HepG2 (cell line): ENCODE data around the gene OR8B2. TPM values are rescaled to one million over a fixed set of nuclear protein-coding genes. Genes with fewer than 3 reads are reported as not detected.

Experiments used
- ATAC-seq: fragments of 200-7000 bp; cut with Tn5 transposase; 3 replicates; pipeline ENCODE4 v1.9.1; 2020; ENCODE audit warnings: mild to moderate bottlenecking, moderate library complexity
- BruUV-seq: library from RNA; stranded (reverse); fragments of 400-500 nt; replicated peaks from 2 replicates; lab custom pipeline; 2021; lab: Mats Ljungman, UMichigan
- CTCF ChIA-PET: fragments of 300-600 bp; formaldehyde crosslinking; extraction: SDS; loops from one replicate; lab custom pipeline; 2021; ENCODE audit warnings: low total read pairs, inconsistent platforms, low intra/inter-chr PET ratio; lab: Yijun Ruan, JAX
- POLR2A ChIA-PET: fragments of 350-600 bp; sonication (Branson Sonifier 250); formaldehyde crosslinking; loops from one replicate; lab custom pipeline; 2020; ENCODE audit warnings: antibody characterized with exemption, inconsistent platforms; lab: Yijun Ruan, JAX
- DNase-seq: peaks from one replicate; pipeline ENCODE4 v3.0.0-alpha.2; 2015; ENCODE audit warnings: low spot score
- FAIRE-seq: peaks from 3 replicates; lab custom pipeline; 2011; peaks lifted over from hg19 to GRCh38; lab: Jason Lieb, UNC
- H2AFZ ChIP-seq: one replicate; pipeline ENCODE4 v1.6.1; 2011; ENCODE audit warnings: low read length, inconsistent platforms
- H3K27ac ChIP-seq: fragments of 300-600 bp; 3 replicates; pipeline ENCODE4 v1.8.0; 2011; ENCODE audit warnings: mixed run types, mild to moderate bottlenecking, mixed read lengths, low read length, inconsistent platforms; ENCODE audit not compliant: insufficient read depth; ENCODE audit errors: extremely low read length
- H3K27me3 ChIP-seq, 2 experiments: fragments of 200-600 bp in 1 of 2; 2 replicates in 1 of 2; 3 replicates in 1 of 2; pipeline versions ENCODE4 v1.6.0 to v1.8.0; 2011; ENCODE audit warnings: low read length in 2 of 2, mild to moderate bottlenecking in 2 of 2, moderate library complexity in 2 of 2, inconsistent platforms in 1 of 2; ENCODE audit not compliant: insufficient read depth in 2 of 2, control insufficient read depth in 1 of 2
- H3K36me3 ChIP-seq, 2 experiments: fragments of 200-600 bp in 1 of 2; replicated peaks in 1 of 2; 2 replicates in 1 of 2; 3 replicates in 1 of 2; pipeline versions ENCODE4 v1.5.1 to v1.8.0; 2011; ENCODE audit warnings: low read length in 2 of 2, inconsistent platforms in 1 of 2; ENCODE audit not compliant: insufficient read depth in 2 of 2, control insufficient read depth in 1 of 2
- H3K4me1 ChIP-seq: 2 replicates; pipeline ENCODE4 v1.5.1; 2012; ENCODE audit warnings: low read length, inconsistent platforms; ENCODE audit not compliant: insufficient read depth
- H3K4me2 ChIP-seq: 2 replicates; pipeline ENCODE4 v1.6.0; 2011; ENCODE audit warnings: low read depth, low read length, inconsistent platforms
- H3K4me3 ChIP-seq, 3 experiments: fragments of 200-600 bp in 1 of 3; sonication (generic), shearing (Covaris generic) in 1 of 3; replicated peaks in 1 of 3; 2 replicates each; pipeline ENCODE4 v1.5.1; 2011 to 2016; ENCODE audit warnings: low read length in 3 of 3, inconsistent platforms in 2 of 3, low read depth in 2 of 3, mild to moderate bottlenecking in 2 of 3, control low read depth in 1 of 3, mixed read lengths in 1 of 3; ENCODE audit not compliant: insufficient read depth in 1 of 3
- H3K79me2 ChIP-seq: one replicate; pipeline ENCODE4 v1.6.1; 2011; ENCODE audit warnings: low read length, inconsistent platforms; ENCODE audit not compliant: insufficient read depth
- H3K9ac ChIP-seq: 2 replicates; pipeline ENCODE4 v1.6.0; 2011; ENCODE audit warnings: mild to moderate bottlenecking, low read depth, low read length, inconsistent platforms; ENCODE audit not compliant: insufficient read depth
- H3K9me3 ChIP-seq: 2 replicates; pipeline ENCODE4 v1.5.1; 2012; ENCODE audit warnings: mild to moderate bottlenecking, low read length
- H4K20me1 ChIP-seq: 2 replicates; pipeline ENCODE4 v1.6.0; 2011; ENCODE audit warnings: inconsistent platforms, mild to moderate bottlenecking, low read length, moderate library complexity; ENCODE audit not compliant: insufficient read depth
- IRX3 ChIP-seq: sonication (generic); formaldehyde crosslinking; IDR thresholded peaks from 2 replicates; pipeline ENCODE4 v1.8.1; 2023; ENCODE audit warnings: mild to moderate bottlenecking, low read depth, missing genetic modification reagents, borderline replicate concordance
- NR0B2 ChIP-seq: sonication (generic); formaldehyde crosslinking; IDR thresholded peaks from 2 replicates; pipeline ENCODE4 v1.4.0; 2020; ENCODE audit warnings: mild to moderate bottlenecking, missing genetic modification reagents
- YEATS4 ChIP-seq: sonication (generic); formaldehyde crosslinking; IDR thresholded peaks from 2 replicates; pipeline ENCODE4 v1.4.0; 2020; ENCODE audit warnings: missing genetic modification reagents, borderline replicate concordance
- ZMYM4 ChIP-seq: sonication (generic); formaldehyde crosslinking; IDR thresholded peaks from 2 replicates; pipeline ENCODE4 v1.8.1; 2023; ENCODE audit warnings: mild to moderate bottlenecking, missing genetic modification reagents
- ZNF589 ChIP-seq: sonication (generic); formaldehyde crosslinking; conservative IDR thresholded peaks from 2 replicates; pipeline ENCODE4 v1.8.0; 2022; ENCODE audit warnings: mild to moderate bottlenecking, moderate library complexity, missing genetic modification reagents
- ZNF737 ChIP-seq: sonication (generic); formaldehyde crosslinking; IDR thresholded peaks from 2 replicates; pipeline ENCODE4 v1.5.0; 2020; ENCODE audit warnings: missing genetic modification reagents, mild to moderate bottlenecking, borderline replicate concordance
- ZNF800 ChIP-seq: sonication (generic); formaldehyde crosslinking; IDR thresholded peaks from 2 replicates; pipeline ENCODE4 v1.4.0; 2020; ENCODE audit warnings: missing genetic modification reagents
- WGBS: methylation state at CpG from one replicate; pipeline ENCODE4 v1.1.6; 2017; ENCODE audit warnings: low lambda C conversion rate; 5-methylcytosine and 5-hydroxymethylcytosine counted together
- in situ Hi-C: cut with HindIII; loops from 2 replicates; pipeline ENCODE4 v1.10.0; 2017; ENCODE audit warnings: low pct_unique_long_range_greater_than_20kb; ENCODE audit not compliant: extremely low pct_ligation_motif_present
- intact Hi-C: fragments of 100-400 bp; cut with micrococcal nuclease; formaldehyde crosslinking; loops from one replicate; pipeline ENCODE4 v1.10.0; 2022; ENCODE audit not compliant: unreplicated experiment
- polyA plus RNA-seq, 8 experiments: library from polyadenylated mRNA; depleted of rRNA in 3 of 8; stranded (reverse) in 7 of 8; unstranded in 1 of 8; fragments of >200 nt; fragmentation: Illumina TruSeq in 4 of 8; extraction: Trizol in 4 of 8; gene quantifications; 2 replicates each; pipeline versions ENCODE4 v1.2.1 to v1.2.3, GENCODE V29; 2011 to 2016; ENCODE audit warnings: low read depth in 4 of 8, missing spikeins in 1 of 8, mixed read lengths in 1 of 8; ENCODE audit not compliant: insufficient read depth in 1 of 8
- total RNA-seq, 5 experiments: library from RNA; depleted of rRNA; stranded (reverse); fragments of >200 nt; fragmentation: Illumina TruSeq; extraction: Trizol; gene quantifications; 2 replicates each; pipeline ENCODE4 v1.2.3, GENCODE V29; 2016; ENCODE audit warnings: low read depth in 1 of 5

The OR8B2 gene
- total and polyA plus RNA-seq, 2 of the 13 experiments (the other 11 are each of a cell fraction or from before 2014, with no cell fraction given), result not detected

GRCh38 chr11:124344346-124344745 is 40.0 kb downstream of the OR8B2 start:
- ChIA-PET CTCF (no interaction called here), POLR2A (no interaction called here)
- ATAC-seq (no peak), FAIRE-seq (no peak), DNase-seq (no peak)
- BruUV-seq, result no TSS peak
- Histone ChIP-seq H4K20me1 (no peaks in the 10 kb centered on the region), H3K4me3 (no peak overlapping the region), H3K79me2 (no peaks in the 10 kb centered on the region), H3K27ac (no peak overlapping the region), H3K9me3 (no peaks in the 10 kb centered on the region), H3K9ac (no peak overlapping the region), H3K4me1 (peaks cover 23% of the 10 kb centered on the region), H3K27me3 (no peaks in the 10 kb centered on the region), H3K36me3 (no peaks in the 10 kb centered on the region), H3K4me2 (no peak overlapping the region), H2AFZ (no peak overlapping the region)
- no peak for TF ChIP-seq IRX3 (CRISPR knock-in tag)
- no peak for TF ChIP-seq ZNF737 (CRISPR knock-in tag)
- no peak for TF ChIP-seq NR0B2 (CRISPR knock-in tag)
- no peak for TF ChIP-seq ZNF589 (CRISPR knock-in tag)
- TF ChIP-seq YEATS4 (CRISPR knock-in tag), result no peak
- no peak for TF ChIP-seq ZNF800 (CRISPR knock-in tag)
- TF ChIP-seq ZMYM4, result no peak
- intact Hi-C loops, result no loop called here
- WGBS, result under 1% methylated on average over 5 of the region's 5 CpGs
- in situ Hi-C loops, result no loop called here
